ENCODE data around the gene PARP11. TPM values are rescaled to one million over a fixed set of nuclear protein-coding genes. Genes with fewer than 3 reads are reported as not detected.
"Not testable (repeated sequence)": the region's sequence is repeated elsewhere in the genome, so short reads cannot be mapped to it uniquely, and the experiment has no call there.

Gene PARP11
- polyA plus RNA-seq, 4 donors, result 1.3 to 7.9 (median 4.3) TPM

- not testable (repeated sequence) for H3K27ac ChIP-seq (ENCODE audit: low read depth in 1 of 3, low read length in 2 of 3); H3K36me3 ChIP-seq (ENCODE audit: control insufficient read depth in 3 of 3, insufficient read depth in 2 of 3, low read depth in 1 of 3, low read length in 3 of 3); H3K4me1 ChIP-seq (ENCODE audit: control insufficient read depth in 3 of 3, insufficient read depth in 2 of 3, low read depth in 1 of 3, low read length in 2 of 3); H3K9me3 ChIP-seq (ENCODE audit: control insufficient read depth in 2 of 2, insufficient read depth in 1 of 2, low read depth in 1 of 2, low read length in 1 of 2); FAIRE-seq; H3K27me3 ChIP-seq (ENCODE audit: control insufficient read depth in 3 of 3, insufficient read depth in 3 of 3, low read length in 3 of 3)
- H3K4me3 ChIP-seq (ENCODE audit: low read depth in 1 of 3, low read length in 3 of 3), result peak overlapping the region in 1 of 3 donors; percentile 41
- DNase-seq, result peak in 1 of 2 donors; percentile 20
- WGBS, 3 donors, result 52 to 72% (median 64%) methylated on average over 65 to 98 of the region's 98 CpGs
Observed at GRCh38 chr12:3838701-3839548, 34.3 kb downstream of the PARP11 start.

GRCh38 chr12:3838076-3838475 is 35.1 kb downstream of the PARP11 start:
- Histone ChIP-seq H3K4me1 (ENCODE audit: control insufficient read depth in 3 of 3, insufficient read depth in 2 of 3, low read depth in 1 of 3, low read length in 2 of 3) (no peaks in the 10 kb centered on the region), H3K36me3 (ENCODE audit: control insufficient read depth in 3 of 3, insufficient read depth in 2 of 3, low read depth in 1 of 3, low read length in 3 of 3) (no peaks in the 10 kb centered on the region), H3K4me3 (ENCODE audit: low read depth in 1 of 3, low read length in 3 of 3) (no peak overlapping the region), H3K27me3 (ENCODE audit: control insufficient read depth in 3 of 3, insufficient read depth in 3 of 3, low read length in 3 of 3) (peaks cover 0 to 2% (median 0%) of the 10 kb centered on the region in 3 donors), H3K27ac (ENCODE audit: low read depth in 1 of 3, low read length in 2 of 3) (no peak overlapping the region), H3K9me3 (ENCODE audit: control insufficient read depth in 2 of 2, insufficient read depth in 1 of 2, low read depth in 1 of 2, low read length in 1 of 2) (no peaks in the 10 kb centered on the region)
- WGBS, 3 donors, result 62 to 88% (median 73%) methylated on average over 1 of the region's 1 CpG
- DNase-seq (no peak), FAIRE-seq (peak; percentile 23)

GRCh38 chr12:3837049-3837448 is 36.1 kb downstream of the PARP11 start:
- 93 to 99% (median 95%) methylated on average over 4 of the region's 4 CpGs for WGBS, 3 donors
- Histone ChIP-seq H3K27me3 (ENCODE audit: control insufficient read depth in 3 of 3, insufficient read depth in 3 of 3, low read length in 3 of 3) (peaks cover 0 to 2% (median 0%) of the 10 kb centered on the region in 3 donors), H3K27ac (ENCODE audit: low read depth in 1 of 3, low read length in 2 of 3) (no peak overlapping the region), H3K9me3 (ENCODE audit: control insufficient read depth in 2 of 2, insufficient read depth in 1 of 2, low read depth in 1 of 2, low read length in 1 of 2) (no peaks in the 10 kb centered on the region), H3K4me3 (ENCODE audit: low read depth in 1 of 3, low read length in 3 of 3) (no peak overlapping the region), H3K4me1 (ENCODE audit: control insufficient read depth in 3 of 3, insufficient read depth in 2 of 3, low read depth in 1 of 3, low read length in 2 of 3) (no peaks in the 10 kb centered on the region), H3K36me3 (ENCODE audit: control insufficient read depth in 3 of 3, insufficient read depth in 2 of 3, low read depth in 1 of 3, low read length in 3 of 3) (no peaks in the 10 kb centered on the region)
- FAIRE-seq, result no peak
- DNase-seq, result no peak

DNA sequence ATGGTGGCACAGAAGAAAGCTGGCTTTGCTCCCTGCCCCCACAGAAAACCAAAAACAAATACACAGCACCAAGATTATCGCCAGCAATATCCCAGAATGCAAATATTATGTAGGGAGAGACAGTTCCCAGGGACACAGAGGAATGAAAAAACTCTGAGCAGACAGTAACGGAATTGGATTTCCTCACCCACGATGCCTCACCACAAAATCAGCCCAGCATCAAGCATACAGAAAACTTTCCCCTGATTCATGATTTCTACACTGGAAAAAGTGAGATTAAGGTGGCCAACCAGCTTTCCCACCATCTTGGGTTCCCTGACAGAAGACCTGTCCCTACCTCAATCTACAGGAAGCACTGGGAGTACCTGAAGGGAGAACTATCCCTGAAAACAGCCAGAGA is 36.6 kb downstream of the PARP11 start:
- DNase-seq (no peak), FAIRE-seq (no peak)
- Histone ChIP-seq H3K9me3 (ENCODE audit: control insufficient read depth in 2 of 2, insufficient read depth in 1 of 2, low read depth in 1 of 2, low read length in 1 of 2) (no peaks in the 10 kb centered on the region), H3K27me3 (ENCODE audit: control insufficient read depth in 3 of 3, insufficient read depth in 3 of 3, low read length in 3 of 3) (peaks cover 0 to 2% (median 0%) of the 10 kb centered on the region in 3 donors), H3K27ac (ENCODE audit: low read depth in 1 of 3, low read length in 2 of 3) (no peak overlapping the region), H3K36me3 (ENCODE audit: control insufficient read depth in 3 of 3, insufficient read depth in 2 of 3, low read depth in 1 of 3, low read length in 3 of 3) (no peaks in the 10 kb centered on the region), H3K4me3 (ENCODE audit: low read depth in 1 of 3, low read length in 3 of 3) (no peak overlapping the region), H3K4me1 (ENCODE audit: control insufficient read depth in 3 of 3, insufficient read depth in 2 of 3, low read depth in 1 of 3, low read length in 2 of 3) (no peaks in the 10 kb centered on the region)
- WGBS, 3 donors, result 87 to 92% (median 89%) methylated on average over 3 of the region's 3 CpGs

- Histone ChIP-seq H3K27me3 (ENCODE audit: control insufficient read depth in 3 of 3, insufficient read depth in 3 of 3, low read length in 3 of 3) (peaks cover 0 to 2% (median 0%) of the 10 kb centered on the region in 3 donors), H3K4me1 (ENCODE audit: control insufficient read depth in 3 of 3, insufficient read depth in 2 of 3, low read depth in 1 of 3, low read length in 2 of 3) (no peaks in the 10 kb centered on the region), H3K9me3 (ENCODE audit: control insufficient read depth in 2 of 2, insufficient read depth in 1 of 2, low read depth in 1 of 2, low read length in 1 of 2) (no peaks in the 10 kb centered on the region), H3K36me3 (ENCODE audit: control insufficient read depth in 3 of 3, insufficient read depth in 2 of 3, low read depth in 1 of 3, low read length in 3 of 3) (no peaks in the 10 kb centered on the region), H3K4me3 (ENCODE audit: low read depth in 1 of 3, low read length in 3 of 3) (no peak overlapping the region), H3K27ac (ENCODE audit: low read depth in 1 of 3, low read length in 2 of 3) (no peak overlapping the region)
- DNase-seq, result no peak
- WGBS, 3 donors, result 92 to 95% (median 95%) methylated on average over 2 of the region's 2 CpGs
- no peak for FAIRE-seq
Observed at GRCh38 chr12:3835914-3836313, 37.3 kb downstream of the PARP11 start.

- H3K27me3 ChIP-seq (ENCODE audit: control insufficient read depth in 3 of 3, insufficient read depth in 3 of 3, low read length in 3 of 3), result peaks cover 0 to 2% (median 0%) of the 10 kb centered on the region in 3 donors
- H3K4me1 ChIP-seq (ENCODE audit: control insufficient read depth in 3 of 3, insufficient read depth in 2 of 3, low read depth in 1 of 3, low read length in 2 of 3), result no peaks in the 10 kb centered on the region
- H3K36me3 ChIP-seq (ENCODE audit: control insufficient read depth in 3 of 3, insufficient read depth in 2 of 3, low read depth in 1 of 3, low read length in 3 of 3), result peaks cover 0 to under 1% (median 0%) of the 10 kb centered on the region in 3 donors
- FAIRE-seq (no peak), DNase-seq (no peak)
- WGBS, 3 donors, result 87 to 95% (median 92%) methylated on average over 6 of the region's 6 CpGs
- H3K27ac ChIP-seq (ENCODE audit: low read depth in 1 of 3, low read length in 2 of 3), result no peak overlapping the region
- H3K4me3 ChIP-seq (ENCODE audit: low read depth in 1 of 3, low read length in 3 of 3), result no peak overlapping the region
- no peaks in the 10 kb centered on the region for H3K9me3 ChIP-seq (ENCODE audit: control insufficient read depth in 2 of 2, insufficient read depth in 1 of 2, low read depth in 1 of 2, low read length in 1 of 2)
Observed at GRCh38 chr12:3834774-3835173, 38.4 kb downstream of the PARP11 start.

- no peak for FAIRE-seq
- no peak overlapping the region for H3K27ac ChIP-seq (ENCODE audit: low read depth in 1 of 3, low read length in 2 of 3)
- no peaks in the 10 kb centered on the region for H3K9me3 ChIP-seq (ENCODE audit: control insufficient read depth in 2 of 2, insufficient read depth in 1 of 2, low read depth in 1 of 2, low read length in 1 of 2)
- WGBS, 3 donors, result 83 to 91% (median 84%) methylated on average over 6 of the region's 6 CpGs
- no peak for DNase-seq
- peaks cover 0 to 4% (median 0%) of the 10 kb centered on the region in 3 donors for H3K36me3 ChIP-seq (ENCODE audit: control insufficient read depth in 3 of 3, insufficient read depth in 2 of 3, low read depth in 1 of 3, low read length in 3 of 3)
- H3K4me3 ChIP-seq (ENCODE audit: low read depth in 1 of 3, low read length in 3 of 3), result no peak overlapping the region
- H3K27me3 ChIP-seq (ENCODE audit: control insufficient read depth in 3 of 3, insufficient read depth in 3 of 3, low read length in 3 of 3), result no peaks in the 10 kb centered on the region
- no peaks in the 10 kb centered on the region for H3K4me1 ChIP-seq (ENCODE audit: control insufficient read depth in 3 of 3, insufficient read depth in 2 of 3, low read depth in 1 of 3, low read length in 2 of 3)
Observed at GRCh38 chr12:3833670-3834310, 39.4 kb downstream of the PARP11 start.

DNA sequence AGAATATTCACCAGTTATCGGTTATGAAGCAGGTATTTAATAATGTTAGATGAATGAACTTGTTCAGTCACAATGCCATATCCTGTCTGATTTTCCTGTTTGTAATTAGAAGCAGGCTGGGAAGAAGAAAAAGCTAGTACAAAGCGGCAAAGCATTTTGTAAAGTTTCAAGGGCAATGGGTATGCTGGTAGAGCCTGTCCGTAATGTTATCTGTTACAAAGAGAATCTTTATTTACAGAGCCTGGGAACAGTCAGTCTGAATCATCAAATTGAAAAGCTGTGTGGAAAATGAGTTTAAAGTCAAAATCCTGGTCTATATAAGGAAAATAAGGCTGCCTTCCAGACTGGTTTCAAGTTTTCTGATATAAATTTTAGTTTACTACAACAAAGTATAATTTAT is 40.5 kb downstream of the PARP11 start:
- no peak for FAIRE-seq
- no peak for DNase-seq
- Histone ChIP-seq H3K9me3 (ENCODE audit: control insufficient read depth in 2 of 2, insufficient read depth in 1 of 2, low read depth in 1 of 2, low read length in 1 of 2) (no peaks in the 10 kb centered on the region), H3K4me3 (ENCODE audit: low read depth in 1 of 3, low read length in 3 of 3) (no peak overlapping the region), H3K27me3 (ENCODE audit: control insufficient read depth in 3 of 3, insufficient read depth in 3 of 3, low read length in 3 of 3) (no peaks in the 10 kb centered on the region), H3K36me3 (ENCODE audit: control insufficient read depth in 3 of 3, insufficient read depth in 2 of 3, low read depth in 1 of 3, low read length in 3 of 3) (peaks cover 0 to 4% (median 0%) of the 10 kb centered on the region in 3 donors), H3K4me1 (ENCODE audit: control insufficient read depth in 3 of 3, insufficient read depth in 2 of 3, low read depth in 1 of 3, low read length in 2 of 3) (no peaks in the 10 kb centered on the region), H3K27ac (ENCODE audit: low read depth in 1 of 3, low read length in 2 of 3) (no peak overlapping the region)
- 78 to 91% (median 88%) methylated on average over 3 of the region's 3 CpGs for WGBS, 3 donors
